HG02981 (cell line): Measurements from ENCODE around the gene CEP44.

Experiments
- ATAC-seq: cut with Tn5 transposase; IDR thresholded peaks from one replicate; pipeline ENCODE4 v1.9.1; 2021; ENCODE audit warnings: mild to moderate bottlenecking, moderate library complexity; ENCODE audit not compliant: unreplicated experiment

The CEP44 gene, protein sequence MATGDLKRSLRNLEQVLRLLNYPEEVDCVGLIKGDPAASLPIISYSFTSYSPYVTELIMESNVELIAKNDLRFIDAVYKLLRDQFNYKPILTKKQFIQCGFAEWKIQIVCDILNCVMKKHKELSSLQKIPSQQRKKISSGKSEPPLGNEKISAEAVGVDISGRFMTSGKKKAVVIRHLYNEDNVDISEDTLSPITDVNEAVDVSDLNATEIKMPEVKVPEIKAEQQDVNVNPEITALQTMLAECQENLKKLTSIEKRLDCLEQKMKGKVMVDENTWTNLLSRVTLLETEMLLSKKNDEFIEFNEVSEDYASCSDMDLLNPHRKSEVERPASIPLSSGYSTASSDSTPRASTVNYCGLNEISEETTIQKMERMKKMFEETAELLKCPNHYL

GRCh38 chr4:174283507-174284471 is at the start of gene CEP44, which contains the start of gene FBXO8:
Gene CEP44, plus strand, starts transcription at chr4:174283911. Its CDS starts 15,211 bp downstream, at chr4:174299122.
Gene FBXO8, minus strand, starts transcription at chr4:174283667. Its CDS starts 20,575 bp downstream, at chr4:174263092.
- ATAC-seq = peak; percentile 43

- ATAC-seq = no peak
Measured at GRCh38 chr4:174236359-174236758, 47.4 kb upstream of the CEP44 start.

GRCh38 chr4:174241162-174241561 is 42.5 kb upstream of the CEP44 start:
- ATAC-seq = no peak

GRCh38 chr4:174244441-174244840 is 39.3 kb upstream of the CEP44 start:
- peak; percentile 81 for ATAC-seq

DNA sequence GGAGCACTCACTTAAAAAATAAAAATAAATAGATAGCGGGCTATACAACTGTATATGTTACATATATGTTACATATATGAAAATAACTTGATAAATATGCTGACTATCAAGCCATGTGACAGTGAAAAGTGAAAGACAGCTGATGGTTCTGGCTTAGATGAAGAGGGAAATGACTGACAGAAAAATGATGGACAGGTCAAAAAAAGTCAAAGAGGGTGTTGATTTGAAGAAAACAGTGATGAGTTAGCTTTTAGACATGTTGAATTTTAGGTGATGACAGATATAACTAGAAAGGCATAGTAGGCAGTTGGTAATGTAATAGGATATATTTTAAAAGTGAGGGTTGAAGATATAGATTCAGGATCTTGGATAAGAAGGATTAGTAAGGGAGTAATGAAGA is 38.0 kb upstream of the CEP44 start:
- no peak for ATAC-seq

GRCh38 chr4:174248407-174248806 is 35.3 kb upstream of the CEP44 start:
- no peak for ATAC-seq

GRCh38 chr4:174252412-174252811 is 31.3 kb upstream of the CEP44 start:
- no peak for ATAC-seq

DNA sequence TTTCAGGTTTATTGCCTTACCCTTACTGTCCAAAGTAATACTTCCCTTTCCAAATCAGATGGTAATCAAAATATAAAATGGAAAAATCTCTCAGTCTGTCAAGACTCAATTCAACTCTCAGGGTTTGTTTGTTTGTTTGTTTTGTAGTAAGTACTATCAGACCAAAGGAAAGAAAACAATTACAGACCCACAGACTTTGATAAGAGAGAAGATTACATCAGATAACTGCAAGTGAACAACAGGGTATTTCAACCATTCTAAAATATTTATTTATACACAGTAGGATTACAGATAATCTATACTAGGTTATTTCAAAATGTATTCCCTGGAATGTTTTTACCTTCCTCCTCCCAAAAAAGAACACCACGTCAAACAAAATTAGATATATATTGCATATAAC is 29.1 kb upstream of the CEP44 start:
- no peak for ATAC-seq

- no peak for ATAC-seq
Measured at GRCh38 chr4:174255374-174255773, 28.3 kb upstream of the CEP44 start.

DNA sequence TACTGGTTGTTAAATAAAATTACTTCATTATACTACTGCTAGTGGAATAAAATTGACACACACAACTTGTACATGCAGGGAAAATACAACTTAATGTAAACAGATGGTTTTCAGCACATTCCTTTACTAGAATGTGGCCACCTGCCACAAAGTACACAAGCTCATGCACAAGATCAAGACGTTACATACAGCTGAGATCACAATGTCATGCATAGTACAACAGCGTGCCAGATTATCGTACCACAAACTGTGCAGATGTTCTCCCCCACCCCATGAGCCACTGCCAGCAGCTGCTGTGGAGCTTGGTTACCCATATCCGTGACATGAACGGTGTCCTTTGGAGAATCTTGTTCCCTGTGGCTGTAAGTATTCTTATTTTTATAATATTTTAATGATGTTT is 27.9 kb upstream of the CEP44 start:
- ATAC-seq = no peak

DNA sequence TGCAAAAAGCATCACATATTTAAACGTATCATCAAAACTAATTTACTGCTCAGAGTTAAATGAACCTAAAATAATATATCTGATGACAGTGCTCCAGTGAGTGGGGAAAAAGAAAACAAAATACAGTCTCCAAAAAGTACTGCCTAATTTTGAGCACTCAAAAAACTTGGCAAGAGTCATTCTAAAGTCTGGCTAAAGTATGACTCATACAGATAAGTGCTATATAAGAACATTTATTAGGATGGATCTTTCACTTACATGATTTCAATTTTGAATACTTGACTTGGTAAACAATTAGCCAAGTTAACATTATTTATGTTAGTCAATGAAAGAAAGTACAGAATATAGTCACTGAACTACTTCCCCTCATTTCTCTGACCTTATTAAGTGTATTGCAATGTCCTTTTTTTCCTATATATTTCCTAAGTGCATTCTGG is 27.4 kb upstream of the CEP44 start:
- no peak for ATAC-seq

- ATAC-seq = no peak
Measured at GRCh38 chr4:174259580-174259979, 24.1 kb upstream of the CEP44 start.

DNA sequence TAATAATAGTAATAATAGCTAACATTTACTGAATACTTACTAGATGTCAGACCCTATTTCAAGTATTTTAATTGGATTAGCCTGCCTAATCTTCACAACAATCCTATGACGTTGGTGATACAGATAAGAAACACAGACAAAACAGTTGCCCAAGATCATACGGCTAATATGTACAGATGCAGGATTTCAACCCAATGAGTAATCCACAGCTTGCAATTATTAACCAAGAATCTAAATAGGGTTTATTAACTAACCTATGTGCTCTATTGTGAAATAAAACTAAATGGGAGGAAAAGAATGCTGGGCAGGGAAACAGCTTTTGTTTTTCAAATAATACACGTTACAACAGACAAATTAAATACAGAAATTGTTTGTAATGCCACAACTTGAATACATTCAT is 23.6 kb upstream of the CEP44 start:
- peak; percentile 81 for ATAC-seq

DNA sequence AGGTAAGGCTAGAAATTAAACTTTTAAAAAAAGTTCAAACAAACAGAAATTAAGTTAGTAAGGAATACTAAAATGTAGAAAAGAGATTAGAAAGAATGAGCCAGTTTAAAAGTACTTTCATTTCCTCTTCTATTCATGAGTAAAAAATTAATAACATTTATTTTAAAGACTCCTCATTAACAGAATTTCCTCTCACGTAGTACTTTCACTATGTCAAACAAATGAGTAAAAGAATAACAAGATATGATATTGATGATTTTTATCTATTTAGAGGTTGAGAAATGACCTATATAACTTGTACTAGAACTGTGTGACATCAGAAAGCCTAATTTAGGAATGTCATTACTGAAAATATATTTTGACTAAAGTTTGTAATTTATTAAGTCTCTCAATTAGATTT is 22.3 kb upstream of the CEP44 start:
- peak; percentile 39 for ATAC-seq

- ATAC-seq = no peak
Measured at GRCh38 chr4:174262624-174263444, 20.9 kb upstream of the CEP44 start.

DNA sequence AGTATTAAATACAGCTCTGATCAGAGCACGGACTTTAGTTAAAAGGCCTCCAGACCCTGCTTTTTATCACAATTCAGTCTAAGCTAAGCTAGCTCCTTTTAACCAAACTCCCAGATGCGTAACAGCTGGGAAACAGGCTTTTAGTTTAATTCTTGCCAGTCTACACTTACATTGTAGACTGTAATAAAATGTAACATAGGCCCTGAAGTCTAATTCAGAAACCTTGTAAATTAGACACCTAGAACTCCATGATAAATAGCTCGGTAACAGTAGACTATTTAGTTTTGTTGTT is 20.3 kb upstream of the CEP44 start:
- ATAC-seq = no peak

GRCh38 chr4:174265916-174266315 is 17.8 kb upstream of the CEP44 start:
- ATAC-seq = peak; percentile 41

DNA sequence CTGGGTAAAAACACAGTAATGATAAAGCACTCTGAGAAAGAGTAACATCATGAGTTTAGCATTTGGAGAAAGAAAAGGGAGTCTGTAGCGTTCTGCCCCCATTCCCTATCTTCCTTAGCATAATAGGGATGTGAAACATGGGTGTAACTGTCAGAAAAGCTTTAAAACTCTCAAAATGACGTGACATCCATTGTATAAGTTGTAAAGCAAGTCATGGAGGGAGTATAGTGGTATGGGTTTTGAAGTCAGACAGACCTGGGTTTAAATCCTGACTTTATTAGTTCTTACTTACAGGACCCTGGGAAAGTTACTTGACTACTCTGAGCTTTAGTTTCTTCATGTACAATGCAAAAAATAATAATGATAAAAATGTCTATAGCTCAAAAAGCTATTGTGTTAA is 17.3 kb upstream of the CEP44 start:
- peak; percentile 3 for ATAC-seq

- no peak for ATAC-seq
Measured at GRCh38 chr4:174273930-174274329, 9.8 kb upstream of the CEP44 start.

DNA sequence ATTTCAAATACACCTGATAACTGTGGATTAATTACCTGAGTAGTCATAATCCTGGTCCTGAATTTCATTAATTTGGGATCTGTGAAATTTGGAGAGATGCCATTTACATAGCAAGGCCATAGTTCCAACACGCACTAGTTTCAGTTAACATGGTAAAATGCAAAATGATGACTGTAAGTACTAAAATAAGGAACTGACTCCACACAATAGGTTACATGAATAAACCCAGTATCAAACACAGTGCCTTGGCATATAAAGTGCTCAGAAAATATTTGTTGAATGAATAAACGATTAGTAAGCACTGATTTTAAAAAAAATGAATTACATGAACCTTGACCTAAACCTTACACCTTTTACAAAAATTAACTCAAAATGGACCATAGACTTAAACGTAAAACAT is 9.3 kb upstream of the CEP44 start:
- ATAC-seq = no peak

- ATAC-seq = no peak
Measured at GRCh38 chr4:174275101-174275500, 8.6 kb upstream of the CEP44 start.
